Ascending aorta (tissue), 2 donors: ENCODE results near the gene CCDC183. TPM values are rescaled to one million over a fixed set of nuclear protein-coding genes. Genes with fewer than 3 reads are reported as not detected.
"Not testable (repeated sequence)": the region's sequence is repeated elsewhere in the genome, so short reads cannot be mapped to it uniquely, and the experiment has no call there.

ENCODE experiments used
- DNase-seq, 2 donors: peaks; one replicate each; pipeline ENCODE4 v3.0.0-alpha.2; 2019; ENCODE audit warnings: low spot score in 2 of 2
- H3K27ac ChIP-seq, 2 donors: fragments of 200-600 bp; sonication (generic); one replicate each; pipeline ENCODE4 v1.5.1; 2016 to 2017; ENCODE audit warnings: mild to moderate bottlenecking in 1 of 2
- H3K27me3 ChIP-seq: fragments of 200-600 bp; sonication (generic); one replicate; pipeline ENCODE4 v1.5.1; 2017
- H3K36me3 ChIP-seq, 2 donors: fragments of 200-600 bp; sonication (generic); one replicate each; pipeline ENCODE4 v1.5.1; 2016
- H3K4me1 ChIP-seq, 2 donors: fragments of 200-600 bp; sonication (generic); one replicate each; pipeline ENCODE4 v1.5.1; 2016 to 2017; ENCODE audit warnings: mild to moderate bottlenecking in 1 of 2
- H3K4me3 ChIP-seq, 2 donors: fragments of 200-600 bp; sonication (generic); one replicate each; pipeline ENCODE4 v1.5.1; 2016 to 2017; ENCODE audit warnings: mild to moderate bottlenecking in 1 of 2
- H3K9me3 ChIP-seq, 2 donors: fragments of 200-600 bp; sonication (generic); one replicate each; pipeline ENCODE4 v1.5.1; 2016
- CTCF ChIP-seq, 3 experiments: fragments of 200-600 bp in 2 of 3; fragments of 450-650 bp in 1 of 3; sonication (generic) in 2 of 3; IDR thresholded peaks; one replicate each; pipeline ENCODE4 v1.5.1; 2016 to 2019; ENCODE audit warnings: antibody characterized with exemption in 3 of 3, mild to moderate bottlenecking in 1 of 3, moderate library complexity in 1 of 3
- intact Hi-C: fragments of 100-400 bp; cut with DNase I; formaldehyde crosslinking; loops from one replicate; pipeline ENCODE4 v1.15.1; 2023
- total RNA-seq: library from RNA; depleted of rRNA; stranded (reverse); fragments of >200 nt; gene quantifications from one replicate; pipeline ENCODE4 v1.1.0, GENCODE V29; 2016

CCDC183 gene
- total RNA-seq, 1 donor from 2014 or later, result not detected

DNA sequence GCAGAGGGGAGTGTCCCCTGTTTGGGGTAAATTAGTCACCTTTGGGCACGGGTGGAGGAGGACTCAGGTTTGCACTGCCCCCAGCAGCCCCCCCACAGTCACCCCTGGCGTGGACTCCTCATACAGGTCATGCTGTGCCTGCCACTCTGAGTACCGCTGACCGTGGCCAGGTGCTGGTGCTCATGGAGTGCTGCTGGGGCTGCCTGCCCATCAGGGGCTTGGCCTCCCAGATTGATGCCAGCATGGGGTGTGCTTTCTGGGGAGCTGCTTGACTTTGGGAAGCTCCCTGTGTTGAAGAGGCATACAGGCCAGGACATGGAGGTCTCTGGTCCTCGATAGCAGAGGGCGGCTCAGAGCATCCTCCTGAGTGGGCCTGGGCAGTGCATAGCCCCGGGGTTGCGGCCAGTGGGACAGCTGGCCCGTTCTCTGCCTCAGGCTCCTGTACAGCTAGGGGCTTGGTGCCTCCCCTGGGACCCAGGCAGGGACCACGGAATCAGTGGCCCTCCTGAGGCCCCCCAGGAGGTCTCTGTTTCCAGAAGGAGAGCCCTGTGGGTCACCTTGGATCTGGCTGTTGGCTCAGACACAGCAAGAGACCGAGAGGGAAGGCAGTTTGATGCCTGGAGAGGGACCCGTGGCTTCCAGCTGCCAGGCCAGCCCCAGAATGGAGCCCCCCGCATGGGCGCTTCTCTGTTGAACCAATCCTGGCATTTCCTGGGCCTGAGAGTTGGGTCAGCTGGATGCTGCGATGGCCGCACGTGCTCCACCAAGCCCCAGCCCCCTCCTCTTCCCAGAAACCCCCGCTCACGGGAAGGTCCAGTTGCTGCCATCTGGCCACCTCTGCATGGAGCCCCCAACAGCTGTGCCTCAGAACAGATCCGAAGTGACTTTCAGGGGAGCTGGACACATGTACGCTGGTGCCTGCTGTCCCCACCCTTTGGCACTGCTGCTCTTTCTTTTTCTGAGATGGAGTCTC lies 40.1 kb downstream of the CCDC183 start:
- Histone ChIP-seq H3K4me1 (no peaks in the 10 kb centered on the region), H3K36me3 (peaks cover 28 to 69% of the 10 kb centered on the region in 2 donors), H3K4me3 (no peak overlapping the region), H3K9me3 (no peaks in the 10 kb centered on the region), H3K27ac (no peak overlapping the region), H3K27me3 (no peaks in the 10 kb centered on the region)
- intact Hi-C loops, result no loop called here
- no peak for TF ChIP-seq CTCF (IDR thresholded peaks at IDR 0.05)
- no peak for DNase-seq

DNA sequence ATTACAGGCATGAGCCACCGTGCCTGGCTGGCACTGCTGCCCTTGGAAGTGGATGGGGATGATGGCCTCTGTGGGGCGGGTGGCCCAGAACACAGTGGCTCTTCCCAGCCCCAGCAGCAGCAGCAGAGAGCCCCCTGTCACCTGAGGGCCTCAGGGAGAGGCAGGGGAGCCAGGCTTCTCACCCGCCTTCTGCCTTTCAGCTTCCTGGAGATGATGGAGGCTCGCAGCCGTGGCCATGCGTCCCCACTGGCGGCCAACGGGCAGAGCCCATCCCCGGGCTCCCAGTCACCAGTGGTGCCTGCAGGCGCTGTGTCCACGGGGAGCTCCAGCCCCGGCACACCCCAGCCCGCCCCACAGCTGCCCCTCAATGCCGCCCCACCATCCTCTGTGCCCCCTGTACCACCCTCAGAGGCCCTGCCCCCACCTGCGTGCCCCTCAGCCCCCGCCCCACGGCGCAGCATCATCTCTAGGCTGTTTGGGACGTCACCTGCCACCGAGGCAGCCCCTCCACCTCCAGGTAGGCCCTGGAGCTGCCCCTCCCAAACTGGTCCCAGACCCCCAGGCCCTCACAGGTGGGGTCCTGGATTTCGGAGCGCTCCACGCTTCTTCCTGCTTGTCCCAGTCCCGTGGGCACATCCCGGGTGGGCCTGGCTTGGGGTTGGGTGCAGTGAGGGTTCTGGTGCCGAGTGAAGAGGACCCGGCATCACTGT lies 41.2 kb downstream of the CCDC183 start:
- peaks cover 18 to 60% of the 10 kb centered on the region in 2 donors for H3K36me3 ChIP-seq
- no peak for DNase-seq
- H3K4me1 ChIP-seq, result peaks cover 0 to 3% of the 10 kb centered on the region in 2 donors
- TF ChIP-seq CTCF (IDR thresholded peaks at IDR 0.05), result no peak
- H3K27me3 ChIP-seq, result no peaks in the 10 kb centered on the region
- H3K9me3 ChIP-seq, result no peaks in the 10 kb centered on the region
- H3K4me3 ChIP-seq, result no peak overlapping the region
- intact Hi-C loops, result no loop called here
- H3K27ac ChIP-seq, result no peak overlapping the region

DNA sequence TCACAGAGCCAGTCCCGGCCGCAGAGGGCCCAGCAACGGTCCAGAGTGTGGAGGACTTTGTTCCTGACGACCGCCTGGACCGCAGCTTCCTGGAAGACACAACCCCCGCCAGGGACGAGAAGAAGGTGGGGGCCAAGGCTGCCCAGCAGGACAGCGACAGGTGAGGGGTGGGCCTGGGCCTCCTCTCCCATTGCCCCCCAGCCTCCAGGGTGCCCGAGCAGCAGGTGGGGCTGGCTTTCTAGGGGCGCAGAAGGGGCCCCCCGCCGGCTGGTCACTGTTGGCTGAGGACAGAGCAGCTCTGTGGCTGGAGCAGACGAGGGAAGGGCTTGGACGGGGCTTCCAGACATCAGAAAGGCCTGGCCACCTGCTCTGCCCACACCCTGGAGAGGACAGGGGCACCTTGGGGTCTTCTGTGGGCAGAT lies 41.7 kb downstream of the CCDC183 start:
- intact Hi-C loops, result not testable (repeated sequence)

GRCh38 chr9:136838314-136839228 lies 42.4 kb downstream of the CCDC183 start:
- H3K27ac ChIP-seq, result no peak overlapping the region
- peaks cover 5% of the 10 kb centered on the region for H3K27me3 ChIP-seq
- no peak for TF ChIP-seq CTCF (IDR thresholded peaks at IDR 0.05)
- peaks cover 3 to 14% of the 10 kb centered on the region in 2 donors for H3K4me1 ChIP-seq
- H3K4me3 ChIP-seq, result no peak overlapping the region
- DNase-seq, result no peak
- intact Hi-C loops, result no loop called here
- no peaks in the 10 kb centered on the region for H3K9me3 ChIP-seq
- H3K36me3 ChIP-seq, result peaks cover 17 to 53% of the 10 kb centered on the region in 2 donors

More for the DNA sequence above, 41.7 kb downstream of the CCDC183 start:
- DNase-seq, H3K27me3 ChIP-seq, H3K4me3 ChIP-seq, H3K27ac ChIP-seq, H3K9me3 ChIP-seq, H3K4me1 ChIP-seq: not testable (repeated sequence)
- peaks cover 17 to 54% of the 10 kb centered on the region in 2 donors for H3K36me3 ChIP-seq

DNA sequence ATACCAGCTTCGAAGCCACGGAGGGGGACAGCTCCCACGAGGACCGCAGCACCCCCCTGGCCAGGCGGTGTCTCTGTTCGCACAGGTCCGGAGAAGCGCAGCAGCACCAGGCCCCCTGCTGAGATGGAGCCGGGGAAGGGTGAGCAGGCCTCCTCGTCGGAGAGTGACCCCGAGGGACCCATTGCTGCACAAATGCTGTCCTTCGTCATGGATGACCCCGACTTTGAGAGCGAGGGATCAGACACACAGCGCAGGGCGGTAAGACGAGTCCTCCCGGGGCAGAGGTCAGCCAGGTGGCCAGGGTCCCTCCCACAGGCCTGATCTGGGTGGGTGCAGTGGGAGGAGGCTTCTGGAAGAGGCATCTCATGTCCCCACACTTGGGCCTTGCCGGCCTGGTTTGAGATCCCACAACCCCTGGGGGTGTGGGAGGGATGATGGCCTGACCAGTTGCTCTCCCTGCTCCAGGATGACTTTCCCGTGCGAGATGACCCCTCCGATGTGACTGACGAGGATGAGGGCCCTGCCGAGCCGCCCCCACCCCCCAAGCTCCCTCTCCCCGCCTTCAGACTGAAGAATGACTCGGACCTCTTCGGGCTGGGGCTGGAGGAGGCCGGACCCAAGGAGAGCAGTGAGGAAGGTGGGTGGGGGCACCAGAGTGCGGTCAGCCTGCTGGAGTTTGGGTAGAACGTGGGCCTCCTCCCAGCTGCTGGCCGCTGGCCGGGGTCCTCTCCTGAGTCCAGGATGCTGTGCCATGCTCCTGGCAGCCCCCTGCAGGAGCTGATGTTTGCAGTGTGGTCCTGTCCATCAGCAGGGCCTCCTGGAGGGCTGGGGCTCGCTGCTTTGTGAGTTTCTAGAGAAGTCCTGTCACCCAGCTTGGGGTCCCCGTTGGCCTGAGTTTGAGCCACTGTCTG lies 43.3 kb downstream of the CCDC183 start:
- Histone ChIP-seq H3K27me3 (peaks cover 11% of the 10 kb centered on the region), H3K4me3 (no peak overlapping the region), H3K27ac (no peak overlapping the region), H3K36me3 (peaks cover 17 to 53% of the 10 kb centered on the region in 2 donors), H3K4me1 (peaks cover 3 to 22% of the 10 kb centered on the region in 2 donors), H3K9me3 (no peaks in the 10 kb centered on the region)
- TF ChIP-seq CTCF (IDR thresholded peaks at IDR 0.05), result no peak
- intact Hi-C loops, result no loop called here
- DNase-seq, result no peak
